Gastrocnemius medialis (tissue), 4 donors: ENCODE measurements around the gene ASNS. TPM values are rescaled to one million over a fixed set of nuclear protein-coding genes. Genes with fewer than 3 reads are reported as not detected.
A peak's percentile ranks its signal among the peaks of the same experiment; 100 is the strongest.
"Not testable (repeated sequence)": the region's sequence is repeated elsewhere in the genome, so short reads cannot be mapped to it uniquely, and the experiment has no call there.

Source experiments
- ATAC-seq, 2 donors: fragments of 150-250 bp; one replicate each; pipeline ENCODE4 v1.9.1; 2016
- DNase-seq, 2 donors: peaks; one replicate each; pipeline ENCODE4 v3.0.0-alpha.2; 2019
- H3K27ac ChIP-seq, 4 donors: fragments of 200-600 bp; sonication (generic); 1 replicate in 1 of 4; 2 replicates in 3 of 4; pipeline ENCODE4 v1.5.1; 2016 to 2018; ENCODE audit warnings: mild to moderate bottlenecking in 2 of 4, moderate library complexity in 1 of 4
- H3K27me3 ChIP-seq, 3 donors: fragments of 200-600 bp; sonication (generic) in 2 of 3; 1 replicate in 1 of 3; 2 replicates in 2 of 3; pipeline versions ENCODE4 v1.5.1 to v1.6.0; 2016 to 2019; ENCODE audit warnings: mild to moderate bottlenecking in 1 of 3, moderate library complexity in 1 of 3
- H3K36me3 ChIP-seq, 2 donors: fragments of 200-600 bp; sonication (generic) in 1 of 2; one replicate each; pipeline ENCODE4 v1.5.1; 2017 to 2018
- H3K4me1 ChIP-seq, 2 donors: fragments of 200-600 bp; sonication (generic) in 1 of 2; one replicate each; pipeline ENCODE4 v1.5.1; 2016 to 2017; ENCODE audit warnings: mild to moderate bottlenecking in 2 of 2
- H3K4me3 ChIP-seq, 4 donors: fragments of 200-600 bp; sonication (generic) in 3 of 4; 1 replicate in 1 of 4; 2 replicates in 3 of 4; pipeline ENCODE4 v1.5.1; 2016 to 2019; ENCODE audit warnings: mild to moderate bottlenecking in 2 of 4
- H3K9me3 ChIP-seq, 3 donors: fragments of 200-600 bp; sonication (generic) in 2 of 3; 1 replicate in 1 of 3; 2 replicates in 2 of 3; pipeline ENCODE4 v1.5.1; 2016 to 2019
- POLR2A ChIP-seq, 2 donors: fragments of 450-650 bp; IDR thresholded peaks; one replicate each; pipeline ENCODE4 v1.6.1; 2017; ENCODE audit warnings: antibody characterized with exemption in 2 of 2, mild to moderate bottlenecking in 2 of 2, moderate library complexity in 2 of 2
- in situ Hi-C, 4 donors: fragments of 200-750 bp; cut with MboI; loops; one replicate each; pipeline versions ENCODE4 v1.15.0 to v1.8.0; 2017; ENCODE audit warnings: low sequenced_read_pairs in 4 of 4
- intact Hi-C: fragments of 100-400 bp; cut with DNase I; formaldehyde crosslinking; loops from one replicate; pipeline ENCODE4 v1.15.1; 2023; ENCODE audit warnings: low total_unique reads
- total RNA-seq, 4 donors: library from RNA; depleted of rRNA; stranded (reverse); fragments of >200 nt; gene quantifications; one replicate each; pipeline versions ENCODE4 v1.1.0 to v1.2.3, GENCODE V29; 2016
- TF ChIP-seq, protein P1 (sequence below), 5 experiments: fragments of 450-650 bp in 3 of 5; fragments of 200-600 bp in 2 of 5; sonication (generic) in 2 of 5; IDR thresholded peaks in 4 of 5; conservative IDR thresholded peaks in 1 of 5; 1 replicate in 4 of 5; 2 replicates in 1 of 5; pipeline ENCODE4 v1.5.1; 2016 to 2019; ENCODE audit warnings: antibody characterized with exemption in 5 of 5, mild to moderate bottlenecking in 3 of 5, moderate library complexity in 3 of 5

ASNS gene, protein sequence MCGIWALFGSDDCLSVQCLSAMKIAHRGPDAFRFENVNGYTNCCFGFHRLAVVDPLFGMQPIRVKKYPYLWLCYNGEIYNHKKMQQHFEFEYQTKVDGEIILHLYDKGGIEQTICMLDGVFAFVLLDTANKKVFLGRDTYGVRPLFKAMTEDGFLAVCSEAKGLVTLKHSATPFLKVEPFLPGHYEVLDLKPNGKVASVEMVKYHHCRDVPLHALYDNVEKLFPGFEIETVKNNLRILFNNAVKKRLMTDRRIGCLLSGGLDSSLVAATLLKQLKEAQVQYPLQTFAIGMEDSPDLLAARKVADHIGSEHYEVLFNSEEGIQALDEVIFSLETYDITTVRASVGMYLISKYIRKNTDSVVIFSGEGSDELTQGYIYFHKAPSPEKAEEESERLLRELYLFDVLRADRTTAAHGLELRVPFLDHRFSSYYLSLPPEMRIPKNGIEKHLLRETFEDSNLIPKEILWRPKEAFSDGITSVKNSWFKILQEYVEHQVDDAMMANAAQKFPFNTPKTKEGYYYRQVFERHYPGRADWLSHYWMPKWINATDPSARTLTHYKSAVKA
- total RNA-seq = 1 to 10 TPM in 3 of 4 donors, under 1 TPM in 1; 0.88 to 2.4 (median 2.1) TPM

DNA sequence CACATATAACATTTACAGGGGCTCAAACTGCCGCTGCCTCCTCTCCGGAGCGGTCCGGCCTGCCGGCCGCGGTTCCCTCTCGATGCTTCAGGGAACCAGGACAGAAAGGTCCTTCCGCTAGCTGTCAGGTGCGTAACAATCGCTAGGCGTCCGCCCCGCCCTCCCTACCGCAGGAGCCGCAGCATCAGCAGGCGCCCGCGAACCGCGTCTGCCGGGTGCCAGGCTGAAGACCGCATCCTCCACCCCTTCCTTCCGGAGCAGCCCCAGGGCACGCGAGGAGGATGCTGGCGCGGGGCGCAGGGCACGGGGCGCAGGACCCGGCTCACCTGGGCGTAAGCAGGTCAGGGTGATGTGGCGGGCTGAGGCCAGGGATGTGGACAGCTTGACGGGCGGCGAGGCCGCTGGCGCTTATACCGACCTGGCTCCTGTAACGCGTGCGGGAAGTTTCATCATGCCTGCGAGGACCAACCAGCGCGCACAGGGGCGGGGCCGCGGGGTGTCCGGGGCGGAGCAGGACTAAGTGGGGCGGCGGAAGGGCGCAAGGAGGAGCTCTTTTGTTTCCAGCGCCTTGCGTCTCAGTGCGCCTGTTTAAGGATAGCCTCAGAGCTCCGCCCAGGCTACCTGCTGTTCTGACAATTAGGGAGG is at the start of gene ASNS:
TSS of gene ASNS (minus strand) at position 384 of the 645 bp plus-strand sequence. CDS start 3,252 bp downstream, outside the sequence.
- Histone ChIP-seq H3K4me1 (no peaks in the 10 kb centered on the region), H3K36me3 (no peaks in the 10 kb centered on the region), H3K9me3 (no peaks in the 10 kb centered on the region), H3K4me3 (peak within 1 kb of the TSS; percentile 65 to 79 (median 70)), H3K27me3 (no peaks in the 10 kb centered on the region), H3K27ac (peak within 1 kb of the TSS; percentile 15 to 52 (median 40))
- intact Hi-C loops = no loop called here
- TF ChIP-seq, protein P1, sequence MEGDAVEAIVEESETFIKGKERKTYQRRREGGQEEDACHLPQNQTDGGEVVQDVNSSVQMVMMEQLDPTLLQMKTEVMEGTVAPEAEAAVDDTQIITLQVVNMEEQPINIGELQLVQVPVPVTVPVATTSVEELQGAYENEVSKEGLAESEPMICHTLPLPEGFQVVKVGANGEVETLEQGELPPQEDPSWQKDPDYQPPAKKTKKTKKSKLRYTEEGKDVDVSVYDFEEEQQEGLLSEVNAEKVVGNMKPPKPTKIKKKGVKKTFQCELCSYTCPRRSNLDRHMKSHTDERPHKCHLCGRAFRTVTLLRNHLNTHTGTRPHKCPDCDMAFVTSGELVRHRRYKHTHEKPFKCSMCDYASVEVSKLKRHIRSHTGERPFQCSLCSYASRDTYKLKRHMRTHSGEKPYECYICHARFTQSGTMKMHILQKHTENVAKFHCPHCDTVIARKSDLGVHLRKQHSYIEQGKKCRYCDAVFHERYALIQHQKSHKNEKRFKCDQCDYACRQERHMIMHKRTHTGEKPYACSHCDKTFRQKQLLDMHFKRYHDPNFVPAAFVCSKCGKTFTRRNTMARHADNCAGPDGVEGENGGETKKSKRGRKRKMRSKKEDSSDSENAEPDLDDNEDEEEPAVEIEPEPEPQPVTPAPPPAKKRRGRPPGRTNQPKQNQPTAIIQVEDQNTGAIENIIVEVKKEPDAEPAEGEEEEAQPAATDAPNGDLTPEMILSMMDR (IDR thresholded peaks at IDR 0.05 in 4 of 5, conservative IDR thresholded peaks at IDR 0.05 in 1 of 5) = no peak
- peak; percentile 33 to 55 for TF ChIP-seq POLR2A (IDR thresholded peaks at IDR 0.05)
- ATAC-seq = peak; percentile 95 to 99
- DNase-seq = peak; percentile 65 to 73
- in situ Hi-C loops = no loop called here

DNA sequence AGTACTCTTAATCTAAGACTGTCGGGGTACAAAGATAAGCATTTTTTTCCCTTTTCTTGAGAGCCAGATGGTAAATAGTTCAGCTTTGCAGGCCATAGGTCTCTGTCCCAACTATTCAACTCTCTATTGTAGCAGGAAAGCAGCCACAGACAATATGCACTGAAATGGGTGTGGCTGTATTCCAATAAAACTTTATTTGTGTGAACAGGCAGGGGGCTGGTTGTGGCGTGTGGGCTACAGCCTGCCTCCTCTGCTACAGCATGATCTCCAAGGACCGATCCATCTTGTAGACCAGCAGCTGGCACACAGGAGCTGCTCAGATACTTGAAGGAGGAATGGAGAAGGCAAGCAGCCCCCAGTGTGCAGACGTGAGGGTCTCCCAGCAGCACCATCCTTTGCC is 49.0 kb upstream of the ASNS start:
- H3K36me3 ChIP-seq, ATAC-seq, in situ Hi-C loops, H3K4me3 ChIP-seq, H3K27ac ChIP-seq, H3K9me3 ChIP-seq, H3K27me3 ChIP-seq, intact Hi-C loops, DNase-seq, H3K4me1 ChIP-seq: not testable (repeated sequence)

DNA sequence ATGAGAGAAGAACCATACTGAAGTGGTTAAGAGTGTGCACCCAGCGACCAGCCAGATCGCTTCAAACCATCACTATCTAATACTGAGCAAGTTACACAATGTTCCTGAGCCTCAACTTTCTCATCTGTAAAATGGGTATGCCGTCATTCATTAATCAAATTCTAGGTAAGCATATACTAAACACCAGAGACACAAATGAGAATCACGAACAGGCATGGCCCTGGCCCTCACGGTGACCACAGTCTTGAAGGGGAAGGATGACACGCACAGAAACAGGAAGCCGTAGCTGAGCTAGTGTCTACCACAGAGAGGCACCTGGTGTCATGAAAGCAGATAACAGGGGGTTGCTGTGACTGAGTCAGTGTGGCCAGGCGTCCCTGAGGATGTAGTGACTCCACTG is 43.1 kb upstream of the ASNS start:
- ATAC-seq, intact Hi-C loops, H3K4me1 ChIP-seq, H3K36me3 ChIP-seq, H3K27me3 ChIP-seq, H3K27ac ChIP-seq, in situ Hi-C loops, H3K4me3 ChIP-seq, H3K9me3 ChIP-seq, DNase-seq: not testable (repeated sequence)

DNA sequence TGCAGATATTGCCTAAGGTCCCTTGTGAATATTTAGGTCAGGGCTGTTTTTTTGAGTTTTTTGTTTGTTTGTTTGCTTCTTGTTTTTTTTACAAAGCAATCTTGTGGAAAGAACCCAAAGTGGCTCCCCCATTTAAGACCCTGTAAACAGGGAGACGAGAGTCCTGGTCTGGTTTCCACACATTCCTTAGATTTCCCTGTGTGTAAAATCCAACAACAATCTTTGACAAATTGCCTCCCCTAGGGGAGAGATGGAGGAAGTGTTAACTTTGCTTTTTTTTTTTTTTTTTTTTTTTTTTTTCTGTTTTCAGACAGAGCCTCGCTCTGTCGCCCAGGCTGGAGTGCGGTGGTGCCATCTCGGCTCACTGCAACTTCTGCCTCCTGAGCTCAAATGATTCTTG is 40.1 kb upstream of the ASNS start:
- H3K27ac ChIP-seq = not testable (repeated sequence)

DNA sequence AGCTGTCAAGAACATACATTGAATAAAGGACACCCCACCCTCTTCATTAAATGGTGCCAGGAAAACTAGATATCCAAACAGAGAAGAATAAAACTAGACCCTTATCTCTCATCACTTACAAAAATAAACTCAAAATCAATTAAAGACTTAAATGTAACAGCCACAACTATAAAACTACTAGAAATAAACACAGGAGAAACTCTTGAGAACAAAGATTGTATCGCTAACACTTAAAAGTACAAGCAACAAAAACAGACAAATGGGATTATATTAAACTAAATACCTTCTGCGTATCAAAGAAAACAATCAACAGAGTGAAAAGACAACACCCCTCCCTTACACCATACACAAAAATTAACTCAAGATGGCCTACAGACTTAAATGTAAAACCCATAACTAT is 24.7 kb upstream of the ASNS start:
- intact Hi-C loops, in situ Hi-C loops: not testable (repeated sequence)

More for the DNA sequence above, 40.1 kb upstream of the ASNS start:
- H3K4me3 ChIP-seq, H3K9me3 ChIP-seq, intact Hi-C loops, in situ Hi-C loops, DNase-seq, H3K27me3 ChIP-seq, H3K36me3 ChIP-seq, ATAC-seq, H3K4me1 ChIP-seq: not testable (repeated sequence)

DNA sequence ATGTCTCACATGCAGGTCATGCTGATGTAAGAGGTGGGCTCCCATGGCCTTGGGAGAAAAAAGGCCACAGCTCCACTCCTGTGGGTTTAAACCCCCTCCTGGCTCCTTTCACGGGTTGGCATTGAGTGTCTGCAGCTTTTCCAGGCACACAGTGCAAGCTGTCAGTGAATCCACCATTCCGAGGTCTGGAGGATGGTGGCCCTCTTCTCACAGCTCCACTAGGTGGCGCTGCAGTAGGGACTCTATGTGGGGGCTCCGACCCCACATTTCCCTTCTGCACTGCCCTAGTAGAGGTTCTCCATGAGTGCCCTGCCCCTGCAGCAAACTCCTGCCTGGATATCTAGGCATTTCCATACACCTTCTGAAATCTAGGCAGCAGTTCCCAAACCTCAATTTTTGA is 19.5 kb upstream of the ASNS start:
- H3K36me3 ChIP-seq, ATAC-seq, H3K4me3 ChIP-seq, in situ Hi-C loops, H3K9me3 ChIP-seq, H3K4me1 ChIP-seq, intact Hi-C loops, H3K27me3 ChIP-seq, H3K27ac ChIP-seq, DNase-seq: not testable (repeated sequence)

More for the DNA sequence above, 24.7 kb upstream of the ASNS start:
- H3K4me3 ChIP-seq, H3K27ac ChIP-seq, H3K36me3 ChIP-seq, DNase-seq, H3K27me3 ChIP-seq, ATAC-seq, H3K4me1 ChIP-seq, H3K9me3 ChIP-seq: not testable (repeated sequence)

DNA sequence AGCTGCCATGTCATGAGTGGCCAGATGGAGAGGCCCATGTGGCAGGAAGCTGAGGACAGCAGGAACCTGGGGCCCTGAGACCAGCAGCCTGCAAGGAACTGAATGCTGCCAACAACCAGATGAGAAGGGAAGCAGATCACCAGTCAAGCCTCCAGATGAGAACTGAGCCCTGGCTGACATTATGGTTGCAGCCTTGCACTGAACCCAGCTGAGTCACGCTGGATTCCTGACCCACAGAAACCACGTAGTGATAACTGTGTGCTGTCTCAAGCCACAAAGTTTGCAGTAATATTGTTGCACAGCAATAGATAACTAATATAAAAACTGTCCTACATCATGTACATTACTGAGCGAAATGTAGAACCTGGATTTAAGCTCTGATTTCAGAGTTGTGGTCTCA is 7.3 kb upstream of the ASNS start:
- DNase-seq, H3K4me1 ChIP-seq, intact Hi-C loops, H3K36me3 ChIP-seq, H3K27me3 ChIP-seq, H3K9me3 ChIP-seq, H3K27ac ChIP-seq, H3K4me3 ChIP-seq, in situ Hi-C loops, ATAC-seq: not testable (repeated sequence)

DNA sequence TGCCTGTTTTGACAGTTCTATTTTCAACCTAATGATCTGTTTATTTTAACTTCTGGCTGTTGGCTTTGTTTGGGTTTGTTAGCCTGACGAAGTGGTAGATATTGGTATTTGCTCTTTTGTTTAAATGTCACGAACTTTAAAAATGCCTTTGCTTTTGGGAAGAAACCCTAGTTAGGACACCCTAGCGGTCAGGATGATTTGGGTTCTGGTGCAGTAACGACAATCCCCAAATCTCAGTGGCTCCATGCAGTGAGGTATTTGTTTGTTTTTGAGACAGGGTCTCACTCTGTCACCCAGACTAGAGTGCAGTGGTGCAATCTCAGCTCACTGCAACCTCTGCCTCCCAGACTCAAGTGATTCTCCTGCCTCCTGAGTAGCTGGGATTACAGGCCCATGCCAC is 2.7 kb upstream of the ASNS start:
- in situ Hi-C loops, DNase-seq, H3K4me1 ChIP-seq, H3K27ac ChIP-seq, H3K9me3 ChIP-seq, H3K36me3 ChIP-seq, H3K27me3 ChIP-seq, intact Hi-C loops, ATAC-seq, H3K4me3 ChIP-seq: not testable (repeated sequence)
